ENCODE results near the gene DCUN1D1.

GRCh38 chr3:182948305-182948704, 32.0 kb downstream of the DCUN1D1 start:
- TF ChIP-seq YY1 (IDR thresholded peaks at IDR 0.05; ENCODE audit: insufficient read depth, insufficient read length) (no peak), ZNF274 (IDR thresholded peaks at IDR 0.05; ENCODE audit: low read depth, low read length) (no peak)
